ENCODE results near the gene CSK. TPM values are rescaled to one million over a fixed set of nuclear protein-coding genes. Genes with fewer than 3 reads are reported as not detected.
A peak's percentile ranks its signal among the peaks of the same experiment; 100 is the strongest.

Gene CSK
- total RNA-seq, 4 donors from 2014 or later, result 30.6 to 130 (median 45.2) TPM

GRCh38 chr15:74842581-74843444 is 60.9 kb downstream of the CSK start, which contains the start of gene ULK3:
ULK3 (minus strand) TSS chr15:74843156; CDS start chr15:74843105, 51 bp downstream.
- peak within 1 kb of the TSS; percentile 93 to 98 (median 96) for H3K27ac ChIP-seq
- peaks cover 8 to 82% (median 15%) of the 10 kb centered on the region in 3 donors for H3K36me3 ChIP-seq
- DNase-seq, result peak; percentile 62
- no peaks in the 10 kb centered on the region for H3K27me3 ChIP-seq
- peaks cover 19 to 62% (median 27%) of the 10 kb centered on the region in 3 donors for H3K4me1 ChIP-seq
- H3K9me3 ChIP-seq, result no peaks in the 10 kb centered on the region
- WGBS, 2 donors, result 0 to 9% methylated on average over 4 to 6 of the region's 84 CpGs
- TF ChIP-seq POLR2A (IDR thresholded peaks at IDR 0.05) (peak in 2 of 4 donors; percentile 67 to 72), CTCF (IDR thresholded peaks at IDR 0.05) (peak; percentile 37 to 96 (median 84))
- peak within 1 kb of the TSS; percentile 78 to 98 (median 92) for H3K4me3 ChIP-seq
- intact Hi-C loops (cut with DNase I), result no loop called here

- TF ChIP-seq CTCF (IDR thresholded peaks at IDR 0.05) (peak in 2 of 6 experiments; percentile 3 to 4), POLR2A (IDR thresholded peaks at IDR 0.05) (no peak)
- H3K36me3 ChIP-seq, result peaks cover 7 to 82% (median 14%) of the 10 kb centered on the region in 3 donors
- H3K4me1 ChIP-seq, result peaks cover 19 to 68% (median 27%) of the 10 kb centered on the region in 3 donors
- 22 to 25% methylated on average over 8 to 17 of the region's 18 CpGs for WGBS, 2 donors
- peak overlapping the region; percentile 93 to 98 (median 96) for H3K27ac ChIP-seq
- intact Hi-C loops (cut with DNase I), result no loop called here
- H3K4me3 ChIP-seq, result peak overlapping the region; percentile 78 to 98 (median 92)
- H3K9me3 ChIP-seq, result no peaks in the 10 kb centered on the region
- no peak for DNase-seq
- no peaks in the 10 kb centered on the region for H3K27me3 ChIP-seq
Observed at GRCh38 chr15:74843445-74843828, 61.6 kb downstream of the CSK start.

GRCh38 chr15:74843891-74844299 is 62.0 kb downstream of the CSK start:
- Histone ChIP-seq H3K4me1 (peaks cover 19 to 68% (median 27%) of the 10 kb centered on the region in 3 donors), H3K9me3 (no peaks in the 10 kb centered on the region), H3K4me3 (peak overlapping the region in 3 of 4 donors; percentile 78 to 98 (median 91)), H3K36me3 (peaks cover 8 to 82% (median 10%) of the 10 kb centered on the region in 3 donors), H3K27me3 (no peaks in the 10 kb centered on the region), H3K27ac (peak overlapping the region; percentile 93 to 98 (median 96))
- 33 to 44% methylated on average over 6 to 8 of the region's 12 CpGs for whole genome bisulfite sequencing, 2 donors
- no peak for DNase-seq
- TF ChIP-seq CTCF (IDR thresholded peaks at IDR 0.05) (no peak), POLR2A (IDR thresholded peaks at IDR 0.05) (no peak)
- intact Hi-C loops (cut with DNase I), result no loop called here

GRCh38 chr15:74844319-74845207 is 62.7 kb downstream of the CSK start:
- Histone ChIP-seq H3K9me3 (no peaks in the 10 kb centered on the region), H3K4me1 (peaks cover 19 to 68% (median 27%) of the 10 kb centered on the region in 3 donors), H3K27ac (peak overlapping the region; percentile 93 to 98 (median 96)), H3K4me3 (no peak overlapping the region), H3K36me3 (peaks cover 10 to 82% (median 14%) of the 10 kb centered on the region in 3 donors), H3K27me3 (no peaks in the 10 kb centered on the region)
- TF ChIP-seq CTCF (IDR thresholded peaks at IDR 0.05) (no peak), POLR2A (IDR thresholded peaks at IDR 0.05) (no peak)
- DNase-seq, result no peak
- intact Hi-C loops (cut with DNase I), result no loop called here
- 52 to 100% methylated on average over 3 to 12 of the region's 12 CpGs for WGBS, 2 donors

All from esophagus squamous epithelium (tissue), 5 donors.